Endodermal cell (in vitro differentiated cells): ENCODE data around the gene CLTCL1. TPM values are rescaled to one million over a fixed set of nuclear protein-coding genes. Genes with fewer than 3 reads are reported as not detected.
"Not testable (repeated sequence)": the region's sequence is repeated elsewhere in the genome, so short reads cannot be mapped to it uniquely, and the experiment has no call there.

Source experiments
- DNase-seq: peaks from one replicate; pipeline ENCODE4 v3.0.0-alpha.2; 2017
- H3K27ac ChIP-seq: 2 replicates; pipeline ENCODE4 v1.5.1; 2013; ENCODE audit warnings: mild to moderate bottlenecking, low read depth, low read length, moderate library complexity
- H3K27me3 ChIP-seq: 2 replicates; pipeline ENCODE4 v1.6.1; 2013; ENCODE audit warnings: mild to moderate bottlenecking, low read length, moderate library complexity; ENCODE audit not compliant: insufficient read depth, control insufficient read depth, poor library complexity, severe bottlenecking
- H3K36me3 ChIP-seq: 2 replicates; pipeline ENCODE4 v1.7.0; 2013; ENCODE audit warnings: mild to moderate bottlenecking, low read length, moderate library complexity; ENCODE audit not compliant: control insufficient read depth, insufficient read depth
- H3K4me1 ChIP-seq: one replicate; pipeline ENCODE4 v1.7.0; 2013; ENCODE audit warnings: low read length; ENCODE audit not compliant: control insufficient read depth, insufficient read depth
- H3K4me3 ChIP-seq: 2 replicates; pipeline ENCODE4 v1.5.1; 2013; ENCODE audit warnings: mild to moderate bottlenecking, low read length, moderate library complexity
- H3K9ac ChIP-seq: 2 replicates; pipeline ENCODE4 v1.6.1; 2013; ENCODE audit warnings: mild to moderate bottlenecking, low read length, moderate library complexity; ENCODE audit not compliant: poor library complexity, severe bottlenecking; ENCODE audit errors: extremely low read depth
- H3K9me3 ChIP-seq: 2 replicates; pipeline ENCODE4 v1.6.1; 2013; ENCODE audit warnings: mild to moderate bottlenecking, low read length, moderate library complexity; ENCODE audit not compliant: control insufficient read depth
- H3K27ac Mint-ChIP-seq: 2 replicates; pipeline ENCODE4 v1.8.0; 2020; ENCODE audit warnings: mixed read lengths
- H3K27me3 Mint-ChIP-seq: 2 replicates; pipeline ENCODE4 v1.8.0; 2021; ENCODE audit warnings: mild to moderate bottlenecking, mixed read lengths; ENCODE audit not compliant: insufficient read depth
- H3K36me3 Mint-ChIP-seq: 2 replicates; pipeline ENCODE4 v1.8.0; 2020; ENCODE audit warnings: low read depth, mixed read lengths
- H3K4me1 Mint-ChIP-seq: 2 replicates; pipeline ENCODE4 v1.8.0; 2020; ENCODE audit warnings: mixed read lengths
- H3K4me3 Mint-ChIP-seq: 2 replicates; pipeline ENCODE4 v1.8.0; 2020; ENCODE audit warnings: mild to moderate bottlenecking, moderate library complexity, mixed read lengths
- H3K9me3 Mint-ChIP-seq: 2 replicates; pipeline ENCODE4 v1.8.0; 2020; ENCODE audit warnings: mild to moderate bottlenecking, mixed read lengths
- CTCF ChIP-seq: fragments of 200-600 bp; sonication (generic); conservative IDR thresholded peaks from 2 replicates; pipeline ENCODE4 v1.5.0; 2021; ENCODE audit warnings: antibody characterized with exemption, mild to moderate bottlenecking
- WGBS, 2 experiments: methylation state at CpG; one replicate each; pipeline versions ENCODE4 v1.1.5 to v1.1.7; 2013; ENCODE audit warnings: missing lambda C conversion rate in 2 of 2, mixed read lengths in 1 of 2; ENCODE audit not compliant: insufficient coverage in 1 of 2, insufficient read length in 1 of 2; 5-methylcytosine and 5-hydroxymethylcytosine counted together
- total RNA-seq, 2 donors: library from RNA; stranded (reverse); fragmentation: NEBNext Ultra II Directional in 1 of 2; extraction: Animal tissue kit (Norgen Biotek cat#: 25700) in 1 of 2; gene quantifications; 2 replicates in 1 of 2; 3 replicates in 1 of 2; pipeline ENCODE4 v1.2.1, GENCODE V29; 2021

Gene CLTCL1
- total RNA-seq, 2 donors from 2014 or later: 11.8 to 14.4 TPM

- DNase-seq: no peak
- no peaks in the 10 kb centered on the region for H3K27me3 Mint-ChIP-seq
- TF ChIP-seq CTCF: no peak
- WGBS, 2 experiments: 94% methylated on average over 6 of the region's 6 CpGs
- peaks cover 7% of the 10 kb centered on the region for H3K4me1 Mint-ChIP-seq
- Histone ChIP-seq H3K9ac (no peak overlapping the region), H3K27me3 (peaks cover 16% of the 10 kb centered on the region), H3K4me1 (no peaks in the 10 kb centered on the region), H3K36me3 (peaks cover 8% of the 10 kb centered on the region), H3K4me3 (no peak overlapping the region), H3K27ac (no peak overlapping the region), H3K9me3 (no peaks in the 10 kb centered on the region)
- no peak overlapping the region for H3K27ac Mint-ChIP-seq
- H3K9me3 Mint-ChIP-seq: no peaks in the 10 kb centered on the region
- peaks cover 14% of the 10 kb centered on the region for H3K36me3 Mint-ChIP-seq
- no peak overlapping the region for H3K4me3 Mint-ChIP-seq
Observed at GRCh38 chr22:19260194-19260593, 31.3 kb downstream of the CLTCL1 start.

GRCh38 chr22:19258968-19259288, 32.6 kb downstream of the CLTCL1 start:
- H3K36me3 ChIP-seq, H3K27ac ChIP-seq, H3K4me1 Mint-ChIP-seq, H3K4me3 ChIP-seq, H3K27ac Mint-ChIP-seq, H3K4me1 ChIP-seq, DNase-seq, H3K9ac ChIP-seq, H3K9me3 ChIP-seq, H3K27me3 Mint-ChIP-seq, H3K9me3 Mint-ChIP-seq, H3K4me3 Mint-ChIP-seq: not testable (repeated sequence)
- 90 to 100% methylated on average over 2 to 4 of the region's 4 CpGs for WGBS, 2 experiments
- H3K27me3 ChIP-seq: peaks cover 16% of the 10 kb centered on the region
- H3K36me3 Mint-ChIP-seq: peaks cover 14% of the 10 kb centered on the region

- Mint-ChIP-seq H3K9me3 (no peaks in the 10 kb centered on the region), H3K27ac (no peak overlapping the region), H3K4me1 (peaks cover 7% of the 10 kb centered on the region), H3K36me3 (peaks cover 17% of the 10 kb centered on the region), H3K27me3 (no peaks in the 10 kb centered on the region), H3K4me3 (no peak overlapping the region)
- DNase-seq: no peak
- no peak for TF ChIP-seq CTCF
- Histone ChIP-seq H3K4me3 (no peak overlapping the region), H3K27ac (no peak overlapping the region), H3K27me3 (peaks cover 16% of the 10 kb centered on the region), H3K36me3 (peaks cover 8% of the 10 kb centered on the region), H3K4me1 (no peaks in the 10 kb centered on the region), H3K9ac (no peak overlapping the region), H3K9me3 (no peaks in the 10 kb centered on the region)
- WGBS, 2 experiments: 94% methylated on average over 3 to 7 of the region's 7 CpGs
Observed at GRCh38 chr22:19258371-19258770, 33.1 kb downstream of the CLTCL1 start.

- not testable (repeated sequence) for H3K4me3 ChIP-seq, DNase-seq, H3K27me3 Mint-ChIP-seq, H3K9ac ChIP-seq, H3K27ac Mint-ChIP-seq, H3K9me3 Mint-ChIP-seq, H3K4me3 Mint-ChIP-seq, H3K4me1 ChIP-seq, H3K9me3 ChIP-seq, H3K27ac ChIP-seq, H3K4me1 Mint-ChIP-seq
- H3K36me3 ChIP-seq: peaks cover 12% of the 10 kb centered on the region
- H3K36me3 Mint-ChIP-seq: peaks cover 26% of the 10 kb centered on the region
- peaks cover 16% of the 10 kb centered on the region for H3K27me3 ChIP-seq
- 93% methylated on average over 7 to 8 of the region's 8 CpGs for WGBS, 2 experiments
Observed at GRCh38 chr22:19256362-19256761, 35.2 kb downstream of the CLTCL1 start.
